GM19468 (cell line): Measurements from ENCODE around the gene MYH9.

Experiments
- ATAC-seq: cut with Tn5 transposase; IDR thresholded peaks from one replicate; pipeline ENCODE4 v1.9.1; 2021; ENCODE audit warnings: mild to moderate bottlenecking, moderate library complexity, moderate number of reproducible peaks; ENCODE audit not compliant: unreplicated experiment; ENCODE audit errors: extremely low read depth

MYH9 gene

GRCh38 chr22:36323182-36323854, 64.4 kb downstream of the MYH9 start:
- no peak for ATAC-seq

DNA sequence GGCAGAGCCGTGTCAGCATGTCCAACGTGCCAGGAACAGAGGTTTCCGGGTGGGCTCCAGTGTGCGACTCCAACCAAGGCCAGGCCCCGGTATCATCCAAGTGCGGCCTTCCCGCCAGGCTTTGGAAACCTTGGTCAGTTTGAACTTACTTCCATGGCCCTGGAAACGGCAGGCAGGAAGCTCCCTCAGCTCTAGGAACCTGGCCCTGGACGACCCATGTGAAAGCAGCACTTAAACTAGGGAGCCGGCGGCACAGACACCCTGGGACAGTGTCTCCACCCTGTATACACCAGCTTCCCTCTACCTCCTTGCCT, 65.2 kb downstream of the MYH9 start:
- ATAC-seq: no peak

DNA sequence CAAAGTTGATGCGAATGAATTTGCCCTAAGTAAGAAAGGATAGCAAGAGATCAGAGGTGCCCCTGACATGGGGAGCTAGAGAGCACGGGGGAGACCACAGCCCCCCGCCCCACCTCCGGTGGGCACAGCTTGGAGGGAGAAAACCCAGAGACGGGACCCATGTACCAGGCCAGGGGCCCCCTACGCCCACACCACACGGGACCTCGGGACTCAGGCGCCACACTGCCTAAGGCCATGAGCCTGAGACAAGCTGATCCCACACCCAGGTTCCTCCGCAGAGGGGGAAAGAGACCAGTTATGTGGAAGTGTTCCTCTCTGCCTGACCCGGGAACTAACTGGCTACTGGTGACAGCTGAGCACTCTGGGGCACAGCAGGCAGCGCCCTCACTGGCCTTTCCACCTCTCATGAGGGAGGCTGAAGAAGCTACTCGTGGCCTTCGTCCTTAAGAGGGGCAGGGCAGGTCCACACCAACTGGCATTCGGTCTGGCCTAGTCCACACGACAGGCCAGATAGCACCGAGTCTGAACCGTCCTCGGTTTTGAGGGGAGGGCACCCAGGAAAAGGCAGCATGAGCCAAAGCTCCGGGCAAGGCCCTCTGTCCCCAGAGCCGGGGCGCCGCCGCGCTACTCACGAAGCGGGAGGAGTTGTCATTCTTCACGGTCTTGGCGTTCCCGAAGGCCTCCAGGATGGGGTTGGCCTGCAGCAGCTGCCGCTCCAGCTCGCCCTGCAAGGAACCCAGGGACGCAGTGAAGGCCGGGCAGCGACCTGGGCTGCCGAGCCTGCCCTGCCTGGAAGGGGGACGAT, 65.8 kb downstream of the MYH9 start:
- ATAC-seq: no peak

DNA sequence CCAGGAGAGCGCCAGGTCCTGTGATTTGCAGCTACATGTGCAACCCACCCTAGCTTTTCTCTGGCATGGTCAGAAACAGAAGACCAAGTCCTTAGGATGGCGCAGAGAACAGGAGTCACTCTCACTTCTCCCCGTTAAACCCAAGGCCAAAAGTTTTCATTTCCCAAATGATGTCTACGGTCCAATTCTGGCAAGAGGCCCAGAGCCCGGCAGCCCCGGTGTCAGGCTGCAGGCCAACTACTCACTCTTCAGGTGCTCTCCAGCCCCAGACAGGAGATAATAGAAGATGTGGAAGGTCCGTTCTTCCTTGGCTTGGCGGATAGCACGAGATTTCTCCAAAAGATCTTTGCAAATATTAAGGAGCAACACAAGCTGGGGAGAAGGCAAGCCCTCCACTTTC, 67.2 kb downstream of the MYH9 start:
- no peak for ATAC-seq

DNA sequence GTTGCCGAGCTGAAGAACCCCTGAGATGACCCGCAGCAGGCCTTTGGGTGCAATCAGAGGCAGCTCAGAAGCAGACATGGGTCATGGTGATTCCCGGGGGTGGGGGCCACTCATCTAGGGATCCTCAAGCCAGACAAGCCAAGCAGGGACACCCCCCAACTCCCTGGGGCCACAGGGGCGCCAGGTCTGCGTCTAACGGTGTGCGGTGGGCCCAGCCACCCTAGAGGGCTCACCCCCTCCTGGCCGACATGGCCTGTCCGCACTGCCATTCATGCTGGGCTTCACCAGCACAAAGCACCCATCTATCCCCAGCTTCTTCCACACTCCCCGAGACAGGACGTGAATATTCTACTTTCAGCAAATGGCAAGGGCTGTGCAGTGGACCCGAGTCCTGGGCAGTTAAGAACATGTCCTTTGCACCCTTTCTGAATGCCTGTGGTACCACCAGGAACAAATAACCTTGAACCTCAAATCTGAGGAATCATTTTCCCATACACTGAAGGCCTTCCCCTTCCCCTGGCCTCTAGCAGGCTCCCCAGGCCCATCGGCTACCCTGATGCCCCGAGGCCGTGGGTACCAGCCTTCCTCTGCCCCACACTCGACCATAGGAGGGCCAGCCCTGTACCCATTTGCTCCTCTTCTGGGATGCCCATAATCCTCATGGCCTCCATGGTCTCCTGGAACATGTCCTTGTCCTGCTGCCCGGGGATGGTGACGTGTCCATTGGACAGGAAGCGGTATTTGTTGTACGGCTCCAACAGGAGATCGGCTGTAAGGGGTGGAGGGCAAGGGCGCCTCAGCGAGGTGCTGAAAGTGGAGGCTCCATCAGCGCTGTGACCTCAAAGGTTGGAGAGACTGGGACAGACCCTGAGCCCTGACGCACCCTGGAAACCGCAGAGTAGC, 67.9 kb downstream of the MYH9 start:
- ATAC-seq: no peak

DNA sequence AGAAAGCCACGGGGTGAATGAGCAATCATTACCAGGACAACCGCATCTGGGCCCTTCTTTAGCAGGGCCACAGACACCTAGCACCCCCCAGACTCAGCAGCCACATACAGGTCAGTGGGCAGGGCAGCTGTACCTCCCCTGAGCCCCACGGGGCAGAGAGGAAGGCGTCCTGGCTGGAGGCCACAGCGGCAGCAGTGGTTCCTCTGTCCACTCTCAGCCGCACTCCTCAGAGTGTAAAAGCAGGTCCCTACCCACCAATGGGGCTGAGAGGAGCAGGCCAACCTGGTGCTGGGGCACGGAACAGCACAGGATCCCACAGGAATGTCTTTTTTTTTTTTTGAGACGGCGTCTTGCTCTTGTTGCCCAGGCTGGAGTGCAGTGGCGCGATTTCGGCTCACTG, 69.3 kb downstream of the MYH9 start:
- ATAC-seq: no peak

DNA sequence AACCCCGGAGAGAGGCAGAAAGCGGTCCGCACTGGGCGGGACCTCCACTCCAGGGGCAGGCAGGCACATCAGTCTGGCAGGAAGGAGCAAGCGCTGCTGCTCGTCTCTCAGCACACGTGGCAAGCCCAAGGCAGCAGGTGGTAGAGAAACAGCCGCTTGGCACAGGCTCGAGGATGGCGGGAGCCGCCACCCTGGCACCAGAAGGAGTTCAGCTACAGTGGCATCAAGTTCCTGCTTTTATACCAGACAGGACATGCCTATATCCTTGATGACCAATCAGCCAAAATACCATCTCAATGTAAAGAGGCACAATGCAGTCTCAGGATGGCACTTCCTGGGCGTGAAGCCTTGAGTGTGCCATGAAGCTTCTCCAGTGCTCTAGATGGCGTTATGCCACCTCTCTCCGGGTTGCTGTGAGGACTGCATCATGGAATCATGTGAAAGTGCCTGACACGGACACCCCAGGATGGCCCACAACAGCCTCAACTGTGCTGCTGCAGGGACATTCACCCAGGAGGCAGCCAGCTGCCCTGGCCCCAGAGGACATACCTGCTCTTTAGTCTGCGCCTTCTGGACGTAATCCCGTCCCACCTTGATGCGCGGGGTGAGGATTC, 70.0 kb downstream of the MYH9 start:
- no peak for ATAC-seq

- ATAC-seq: no peak
Measured at GRCh38 chr22:36316419-36316818, 71.3 kb downstream of the MYH9 start.

DNA sequence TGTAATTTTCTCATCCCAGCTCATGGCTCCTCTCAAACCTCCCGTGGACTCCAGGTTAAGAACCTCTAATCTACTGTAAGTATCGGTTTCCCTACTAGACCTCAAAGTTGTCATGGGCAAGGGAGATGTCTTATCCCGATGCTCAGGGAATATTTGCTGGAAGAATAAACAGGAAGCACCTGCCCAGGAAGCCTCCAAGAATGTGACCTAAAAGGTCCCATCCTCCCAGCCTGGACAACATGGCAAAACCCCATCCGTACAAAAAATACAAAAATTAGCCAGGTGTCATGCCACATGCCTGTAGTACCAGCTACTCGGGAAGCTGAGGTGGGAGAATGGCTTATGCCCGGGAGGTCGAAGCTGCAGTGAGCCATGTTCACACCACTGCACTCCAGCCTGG, 72.4 kb downstream of the MYH9 start:
- ATAC-seq: no peak

DNA sequence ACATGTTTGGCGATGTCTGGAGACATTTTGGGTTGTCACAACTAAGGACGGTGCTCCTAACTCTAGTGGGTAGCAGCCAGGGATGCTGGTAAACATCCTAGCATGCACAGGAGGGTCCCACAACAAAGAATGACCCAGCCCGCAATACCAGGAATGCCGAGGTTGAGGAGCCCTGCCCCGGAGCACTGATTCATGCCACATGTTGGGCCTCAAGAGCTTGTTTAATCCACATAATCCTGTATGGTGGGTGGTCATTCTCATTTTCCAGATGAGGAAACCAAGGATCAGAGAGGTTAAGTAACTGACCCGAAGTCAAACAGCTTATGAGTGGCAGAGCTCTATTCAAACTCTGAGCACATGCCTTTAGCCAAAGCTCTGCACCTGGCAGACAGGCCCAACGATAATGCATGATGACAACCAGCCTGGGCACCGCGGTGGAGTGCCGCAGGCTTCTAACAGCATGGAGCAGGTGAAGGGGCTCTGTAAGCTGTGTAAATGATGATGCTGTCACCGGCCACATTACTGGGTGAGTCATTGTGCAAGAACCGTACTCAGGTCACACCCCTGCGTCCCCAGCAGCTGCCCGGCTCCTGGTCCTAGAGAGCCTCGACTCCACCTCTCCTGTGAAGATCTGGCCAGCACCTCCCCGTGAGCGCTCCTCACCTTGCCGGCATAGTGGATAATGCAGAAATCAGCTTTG, 76.2 kb downstream of the MYH9 start:
- no peak for ATAC-seq

DNA sequence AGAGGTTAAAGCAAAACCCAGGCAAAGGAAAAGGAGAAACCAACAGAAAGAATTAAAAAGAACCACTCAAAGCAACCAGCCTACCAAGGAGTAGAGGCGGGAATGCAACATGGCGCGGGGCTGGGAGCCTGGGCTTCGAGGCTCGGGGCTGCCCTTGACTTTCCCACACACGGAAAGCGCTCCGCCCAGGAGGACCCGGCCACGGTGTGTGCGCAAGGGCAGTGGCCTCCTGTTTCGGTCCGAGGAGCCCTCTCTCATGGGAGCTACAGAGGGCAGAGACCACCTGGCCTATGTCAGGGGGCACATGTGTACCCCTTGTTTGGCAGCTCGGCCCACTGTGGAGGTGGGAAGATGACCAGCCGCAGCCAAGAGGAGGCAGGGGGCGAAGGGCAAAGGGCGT, 78.9 kb downstream of the MYH9 start:
- no peak for ATAC-seq

- ATAC-seq: no peak
Measured at GRCh38 chr22:36306227-36306626, 81.5 kb downstream of the MYH9 start.

- no peak for ATAC-seq
Measured at GRCh38 chr22:36305813-36306212, 82.0 kb downstream of the MYH9 start.

GRCh38 chr22:36304429-36304828, 83.3 kb downstream of the MYH9 start:
- ATAC-seq: no peak

DNA sequence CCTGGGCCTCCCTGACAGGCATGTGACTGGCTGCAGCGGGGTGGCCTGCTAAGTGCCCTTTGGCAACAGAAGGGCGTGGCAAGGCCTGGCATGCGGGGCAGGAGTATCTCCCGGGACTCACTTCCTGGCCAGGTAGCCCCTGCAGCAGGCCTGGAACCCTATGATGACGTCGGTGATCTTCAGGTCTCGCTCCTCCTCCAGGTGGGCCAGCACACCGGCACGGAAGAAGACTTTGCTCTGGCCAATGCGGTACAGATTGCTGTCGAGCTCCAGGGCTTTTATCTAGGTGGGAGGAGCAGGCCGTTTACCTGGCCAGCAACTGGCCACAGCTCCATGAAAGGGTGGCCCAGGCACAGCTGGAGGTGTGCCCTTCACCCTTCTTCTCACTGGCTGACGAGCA, 83.9 kb downstream of the MYH9 start:
- no peak for ATAC-seq

GRCh38 chr22:36303115-36303467, 84.7 kb downstream of the MYH9 start:
- ATAC-seq: no peak

DNA sequence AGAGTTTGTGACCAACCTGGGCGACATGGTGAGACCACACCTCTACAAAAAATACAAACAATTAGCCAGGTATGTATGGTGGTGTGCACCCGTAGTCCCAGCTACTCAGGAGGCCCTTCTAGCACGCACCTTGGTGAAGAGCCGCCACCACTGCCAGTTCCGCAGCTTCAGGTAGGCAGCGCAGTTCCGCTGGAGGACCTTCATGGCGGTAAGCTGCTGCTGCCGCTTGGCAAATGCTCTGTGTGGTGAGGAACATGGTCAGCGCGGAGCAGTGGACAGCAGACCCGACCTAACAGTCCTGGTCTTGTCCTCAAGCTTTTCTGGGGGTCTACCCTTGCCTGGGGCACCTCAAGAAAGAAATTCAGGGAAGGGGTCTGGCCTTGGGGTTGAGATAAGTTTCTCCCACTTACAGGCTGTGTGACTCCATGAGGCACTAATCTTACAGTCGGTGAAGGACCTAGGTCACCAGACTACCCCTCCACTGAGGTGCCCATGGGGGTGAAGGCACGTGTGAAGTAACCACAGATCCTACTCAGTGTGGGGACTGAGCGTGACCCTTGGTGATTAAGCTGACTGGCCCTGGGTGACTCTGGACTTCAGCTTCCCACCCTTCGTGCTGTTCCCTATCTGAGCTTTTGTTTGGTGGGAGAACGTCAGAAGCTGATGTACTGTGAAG, 85.2 kb downstream of the MYH9 start:
- ATAC-seq: no peak

DNA sequence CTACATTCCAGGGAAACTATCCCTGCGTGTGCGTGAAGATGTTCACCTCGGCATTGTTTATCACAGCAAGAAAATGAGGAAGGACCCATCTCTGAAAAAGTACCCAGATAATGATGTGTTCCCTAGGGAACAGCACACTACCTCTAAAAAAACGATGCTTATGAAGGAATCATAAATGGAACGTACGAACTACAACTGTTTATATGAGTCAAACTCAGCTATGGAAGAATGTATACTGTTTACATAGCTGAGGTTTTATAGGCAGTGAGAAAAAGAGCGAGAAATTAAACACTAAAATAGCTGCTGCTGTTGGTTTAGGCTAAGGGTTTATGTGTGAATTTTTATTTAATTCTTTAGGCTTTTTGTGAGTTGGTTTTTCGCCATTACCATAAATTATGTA, 85.9 kb downstream of the MYH9 start:
- no peak for ATAC-seq

DNA sequence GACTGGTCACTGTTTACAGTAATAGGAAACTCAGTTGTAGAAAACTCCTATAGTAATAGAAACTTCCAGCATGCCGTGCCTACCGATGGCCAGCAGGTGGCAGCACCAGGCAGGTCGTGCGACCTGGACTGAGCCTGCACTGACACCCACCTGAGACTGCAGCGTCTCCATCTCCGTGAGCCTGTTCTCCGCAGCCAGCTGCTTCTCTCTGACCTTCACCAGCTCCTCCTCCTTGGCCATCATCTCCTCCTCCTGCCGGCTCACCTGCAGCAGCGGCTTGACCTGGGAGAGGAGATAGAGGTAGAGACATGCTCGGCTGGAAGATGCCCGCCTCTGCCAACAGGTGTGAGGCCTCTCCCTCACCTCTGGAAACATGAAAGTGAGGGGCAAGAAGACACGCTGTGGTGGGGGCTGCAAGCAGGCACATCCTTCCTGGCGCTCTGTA, 86.4 kb downstream of the MYH9 start:
- ATAC-seq: no peak
